Lung (tissue), 12 donors: ENCODE data around the gene CALCB. TPM values are rescaled to one million over a fixed set of nuclear protein-coding genes. Genes with fewer than 3 reads are reported as not detected.

Experiments
- ATAC-seq: fragments of 200-7000 bp; cut with Tn5 transposase; one replicate; pipeline ENCODE4 v1.9.1; 2020; ENCODE audit warnings: moderate number of reproducible peaks; ENCODE audit not compliant: insufficient read depth, low FRiP score
- DNase-seq, 3 donors: peaks; one replicate each; pipeline ENCODE4 v3.0.0-alpha.2; 2013 to 2017
- H3K27ac ChIP-seq, 2 donors: one replicate each; pipeline ENCODE4 v1.5.1; 2013; ENCODE audit warnings: mild to moderate bottlenecking in 2 of 2, moderate library complexity in 2 of 2, control low read depth in 1 of 2, inconsistent platforms in 1 of 2, low read depth in 1 of 2, low read length in 1 of 2
- H3K27me3 ChIP-seq, 3 donors: one replicate each; pipeline ENCODE4 v1.5.1; 2013; ENCODE audit warnings: low read length in 2 of 3; ENCODE audit not compliant: control insufficient read depth in 3 of 3, insufficient read depth in 3 of 3
- H3K36me3 ChIP-seq, 4 donors: one replicate each; pipeline ENCODE4 v1.5.1; 2013; ENCODE audit warnings: low read length in 4 of 4, mild to moderate bottlenecking in 1 of 4, moderate library complexity in 1 of 4; ENCODE audit not compliant: control insufficient read depth in 4 of 4, insufficient read depth in 4 of 4
- H3K4me1 ChIP-seq, 5 donors: one replicate each; pipeline ENCODE4 v1.5.1; 2013; ENCODE audit warnings: low read length in 5 of 5, mild to moderate bottlenecking in 2 of 5, moderate library complexity in 1 of 5; ENCODE audit not compliant: control insufficient read depth in 5 of 5, insufficient read depth in 5 of 5
- H3K4me3 ChIP-seq: one replicate; pipeline ENCODE4 v1.5.1; 2013; ENCODE audit warnings: mild to moderate bottlenecking, control low read depth, moderate library complexity
- H3K9ac ChIP-seq, 2 donors: one replicate each; pipeline ENCODE4 v1.5.1; 2013; ENCODE audit warnings: low read length in 2 of 2, control low read depth in 1 of 2; ENCODE audit not compliant: insufficient read depth in 1 of 2
- H3K9me3 ChIP-seq, 4 donors: one replicate each; pipeline ENCODE4 v1.5.1; 2013; ENCODE audit warnings: low read length in 3 of 4, mild to moderate bottlenecking in 1 of 4, moderate library complexity in 1 of 4; ENCODE audit not compliant: control insufficient read depth in 4 of 4, insufficient read depth in 3 of 4
- CTCF ChIP-seq: IDR thresholded peaks from 2 replicates; pipeline ENCODE4 v1.5.1; 2012; ENCODE audit warnings: mild to moderate bottlenecking; ENCODE audit errors: control extremely low read depth, extremely low read depth
- WGBS, 2 donors: extraction: QIAGEN DNeasy Blood & Tissue Kit; methylation state at CpG; one replicate each; pipeline ENCODE4 v1.1.7; 2013; 5-methylcytosine and 5-hydroxymethylcytosine counted together
- polyA plus RNA-seq, 2 donors: library from polyadenylated mRNA; stranded (reverse); fragments of 200-250 nt; gene quantifications; one replicate each; pipeline ENCODE4 v1.2.1, GENCODE V29; 2013
- total RNA-seq, 2 donors: library from RNA; depleted of rRNA in 1 of 2; stranded (reverse); fragments of >200 nt in 1 of 2; gene quantifications; one replicate each; pipeline ENCODE4 v1.2.1, GENCODE V29; 2014 to 2021
- donor health status: control.
- donor health status: control.
- donor health status: Bipolar disorder and iron deficiency.
- donor health status: healthy.
- donor health status: DM: yes; HTN: yes; CAD: no.

The CALCB gene
- total and polyA plus RNA-seq, 4 donors: 0.09 to 0.25 (median 0.11) TPM; not detected in 1

- no peaks in the 10 kb centered on the region for H3K36me3 ChIP-seq
- 67 to 82% methylated on average over 2 of the region's 2 CpGs for WGBS, 2 donors
- ATAC-seq: no peak
Observed at GRCh38 chr11:15124528-15124927, 51.1 kb downstream of the CALCB start.

GRCh38 chr11:15127341-15127740 lies 53.9 kb downstream of the CALCB start:
- H3K36me3 ChIP-seq: no peaks in the 10 kb centered on the region
- H3K4me1 ChIP-seq: no peaks in the 10 kb centered on the region
- WGBS, 2 donors: 84 to 87% methylated on average over 6 of the region's 6 CpGs
- H3K27me3 ChIP-seq: no peaks in the 10 kb centered on the region
- TF ChIP-seq CTCF: no peak
- DNase-seq (no peak), ATAC-seq (no peak)
- no peak overlapping the region for H3K9ac ChIP-seq
- H3K4me3 ChIP-seq: no peak overlapping the region
- no peak overlapping the region for H3K27ac ChIP-seq
- H3K9me3 ChIP-seq: no peaks in the 10 kb centered on the region

More at GRCh38 chr11:15124528-15124927, 51.1 kb downstream of the CALCB start:
- Histone ChIP-seq H3K4me1 (no peaks in the 10 kb centered on the region), H3K27me3 (no peaks in the 10 kb centered on the region), H3K9ac (no peak overlapping the region), H3K9me3 (no peaks in the 10 kb centered on the region), H3K27ac (no peak overlapping the region), H3K4me3 (no peak overlapping the region)
- DNase-seq: no peak
- no peak for TF ChIP-seq CTCF

Other genes starting within 250 kb of the CALCB start
- 10 to 100 TPM; 18.5 to 19.9 TPM for gene CYP2R1, start 181.4 kb upstream of the CALCB start, total RNA-seq
- gene CYP2R1, start 181.4 kb upstream of the CALCB start, polyA plus RNA-seq: 10 to 100 TPM in 1 of 2 donors, 1 to 10 TPM in 1; 9.9 to 33.4 TPM
- gene CALCA, start 101.2 kb upstream of the CALCB start, total RNA-seq: 1 to 10 TPM; 3.4 to 8.4 TPM
- 1 to 10 TPM; 3.0 to 6.2 TPM for gene CALCA, start 101.2 kb upstream of the CALCB start, polyA plus RNA-seq
- under 1 TPM; 0.89 to 0.91 TPM for gene INSC, start 41.3 kb downstream of the CALCB start, total RNA-seq
- under 1 TPM; 0.49 to 0.57 TPM for gene INSC, start 41.3 kb downstream of the CALCB start, polyA plus RNA-seq